Kidney epithelial cell (primary cell): ENCODE results near the gene CNBP. TPM values are rescaled to one million over a fixed set of nuclear protein-coding genes. Genes with fewer than 3 reads are reported as not detected.

Experiments used
- DNase-seq: peaks from one replicate; pipeline ENCODE4 v3.0.0-alpha.2; 2010; ENCODE audit warnings: low read depth
- H3K27me3 ChIP-seq: 2 replicates; pipeline ENCODE4 v1.6.0; 2011; ENCODE audit warnings: low read length; ENCODE audit not compliant: control insufficient read depth, insufficient read depth
- H3K36me3 ChIP-seq: 2 replicates; pipeline ENCODE4 v1.5.1; 2011; ENCODE audit warnings: low read length; ENCODE audit not compliant: control insufficient read depth, insufficient read depth
- H3K4me3 ChIP-seq: 2 replicates; pipeline ENCODE4 v1.5.1; 2011; ENCODE audit warnings: low read depth, mild to moderate bottlenecking, control low read depth, low read length
- total RNA-seq: library from RNA; depleted of rRNA; stranded (reverse); fragments of >200 nt; gene quantifications from 2 replicates; pipeline ENCODE4 v1.2.3, GENCODE V29; 2015
- TF ChIP-seq, protein P1 (sequence below): IDR thresholded peaks from 2 replicates; pipeline ENCODE4 v1.5.1; 2011; ENCODE audit warnings: mild to moderate bottlenecking, moderate library complexity, low read length, control low read depth, inconsistent platforms; ENCODE audit not compliant: insufficient read depth, poor library complexity, severe bottlenecking

Gene CNBP
- total RNA-seq, 1 donor from 2014 or later, result 271 TPM

DNA sequence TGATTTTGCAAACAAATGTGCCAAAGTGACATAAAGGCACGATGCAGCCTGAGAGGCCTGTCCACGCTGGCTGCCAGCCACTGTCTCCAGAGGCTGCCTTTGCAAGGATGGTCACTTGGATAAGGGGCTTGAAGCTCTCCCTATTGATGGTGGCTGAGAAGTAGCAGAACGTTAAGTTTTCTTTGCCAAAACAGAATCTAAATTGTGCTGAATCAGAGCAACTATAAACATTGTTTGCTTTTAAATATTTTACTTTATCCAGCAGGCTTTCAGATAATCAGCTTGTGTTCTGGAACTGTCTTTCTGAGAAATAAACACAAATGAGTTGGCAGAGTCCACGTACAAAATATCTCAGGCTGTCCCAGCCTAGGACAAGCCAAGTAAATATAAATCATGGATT is 23.8 kb upstream of the CNBP start:
- Histone ChIP-seq H3K27me3 (no peaks in the 10 kb centered on the region), H3K4me3 (no peak overlapping the region), H3K36me3 (no peaks in the 10 kb centered on the region)
- DNase-seq, result no peak
- TF ChIP-seq, protein P1, sequence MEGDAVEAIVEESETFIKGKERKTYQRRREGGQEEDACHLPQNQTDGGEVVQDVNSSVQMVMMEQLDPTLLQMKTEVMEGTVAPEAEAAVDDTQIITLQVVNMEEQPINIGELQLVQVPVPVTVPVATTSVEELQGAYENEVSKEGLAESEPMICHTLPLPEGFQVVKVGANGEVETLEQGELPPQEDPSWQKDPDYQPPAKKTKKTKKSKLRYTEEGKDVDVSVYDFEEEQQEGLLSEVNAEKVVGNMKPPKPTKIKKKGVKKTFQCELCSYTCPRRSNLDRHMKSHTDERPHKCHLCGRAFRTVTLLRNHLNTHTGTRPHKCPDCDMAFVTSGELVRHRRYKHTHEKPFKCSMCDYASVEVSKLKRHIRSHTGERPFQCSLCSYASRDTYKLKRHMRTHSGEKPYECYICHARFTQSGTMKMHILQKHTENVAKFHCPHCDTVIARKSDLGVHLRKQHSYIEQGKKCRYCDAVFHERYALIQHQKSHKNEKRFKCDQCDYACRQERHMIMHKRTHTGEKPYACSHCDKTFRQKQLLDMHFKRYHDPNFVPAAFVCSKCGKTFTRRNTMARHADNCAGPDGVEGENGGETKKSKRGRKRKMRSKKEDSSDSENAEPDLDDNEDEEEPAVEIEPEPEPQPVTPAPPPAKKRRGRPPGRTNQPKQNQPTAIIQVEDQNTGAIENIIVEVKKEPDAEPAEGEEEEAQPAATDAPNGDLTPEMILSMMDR, result no peak

DNA sequence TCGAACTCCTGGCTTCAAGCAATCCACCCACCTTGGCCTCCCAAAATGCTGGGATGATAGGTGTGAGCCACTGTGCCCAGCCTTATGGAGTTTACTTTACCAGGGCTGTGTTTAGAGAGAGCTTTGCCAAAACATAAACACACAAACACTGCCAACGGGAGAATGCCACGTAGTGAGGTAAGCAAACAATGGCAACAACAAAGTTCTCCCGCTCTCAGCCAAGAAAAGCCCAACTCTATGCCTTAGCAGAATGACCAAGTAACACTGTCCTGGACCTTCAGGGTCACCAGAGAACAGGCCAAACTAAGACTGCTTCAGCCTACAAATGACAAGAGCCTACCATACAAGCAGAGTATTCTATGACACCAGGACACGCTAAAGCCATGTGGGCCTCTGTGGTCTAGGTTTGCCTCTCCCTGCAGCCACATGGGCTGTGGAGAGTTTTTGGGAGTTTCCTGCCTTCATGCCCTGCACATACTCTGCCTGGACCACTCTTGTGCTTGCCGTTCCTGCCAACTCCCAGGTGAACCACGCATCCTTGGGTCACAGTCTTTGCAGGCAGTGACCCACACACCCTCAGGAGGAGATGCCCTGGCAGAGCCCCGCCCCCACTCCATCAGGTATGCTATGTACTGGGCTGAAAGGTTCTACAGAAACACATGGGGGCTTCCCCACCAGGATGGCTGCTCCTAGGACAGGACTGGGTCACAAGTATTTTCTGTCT is 21.6 kb upstream of the CNBP start:
- no peak overlapping the region for H3K4me3 ChIP-seq
- no peaks in the 10 kb centered on the region for H3K27me3 ChIP-seq
- no peak for DNase-seq
- H3K36me3 ChIP-seq, result no peaks in the 10 kb centered on the region
- TF ChIP-seq, protein P1, result no peak

DNA sequence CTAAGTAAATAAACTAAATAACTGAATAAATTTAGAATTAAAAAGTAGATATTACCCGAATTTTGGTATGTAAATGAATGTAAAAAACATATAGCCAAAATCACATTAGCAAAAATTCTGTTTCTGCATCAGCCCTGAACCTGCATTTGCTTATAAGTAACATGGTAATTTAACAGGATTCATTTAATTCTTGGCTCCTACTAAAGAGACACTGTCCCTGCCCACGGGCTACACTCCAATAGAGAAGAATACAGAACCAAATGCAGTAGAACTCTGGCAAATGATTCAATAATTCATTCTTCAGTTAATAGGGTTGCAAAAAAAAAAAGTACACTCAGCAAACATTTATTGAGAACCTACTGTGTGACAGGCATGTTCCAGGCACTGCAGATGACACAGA is 20.8 kb upstream of the CNBP start:
- Histone ChIP-seq H3K27me3 (no peaks in the 10 kb centered on the region), H3K36me3 (no peaks in the 10 kb centered on the region), H3K4me3 (no peak overlapping the region)
- TF ChIP-seq, protein P1, result no peak
- no peak for DNase-seq

DNA sequence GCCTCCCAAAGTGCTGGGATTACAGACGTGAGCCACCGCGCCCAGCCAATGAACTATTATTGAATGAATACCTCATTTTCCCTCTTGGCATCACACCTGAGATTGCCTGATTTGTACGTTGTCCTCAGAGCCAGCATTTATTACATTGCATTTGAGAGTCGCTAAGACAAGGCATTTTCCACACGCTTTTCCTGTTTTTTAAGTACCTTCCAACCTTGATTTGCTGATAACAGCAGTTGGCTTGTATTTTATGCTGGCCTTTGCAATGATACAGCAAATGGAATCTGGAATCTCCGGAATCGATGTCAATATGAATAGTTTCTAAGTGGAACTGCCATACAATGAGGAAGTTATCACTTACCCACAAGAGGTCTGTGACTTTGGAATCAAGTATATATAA is 15.7 kb upstream of the CNBP start:
- DNase-seq, result no peak
- TF ChIP-seq, protein P1, result no peak
- Histone ChIP-seq H3K4me3 (no peak overlapping the region), H3K27me3 (no peaks in the 10 kb centered on the region), H3K36me3 (no peaks in the 10 kb centered on the region)

DNA sequence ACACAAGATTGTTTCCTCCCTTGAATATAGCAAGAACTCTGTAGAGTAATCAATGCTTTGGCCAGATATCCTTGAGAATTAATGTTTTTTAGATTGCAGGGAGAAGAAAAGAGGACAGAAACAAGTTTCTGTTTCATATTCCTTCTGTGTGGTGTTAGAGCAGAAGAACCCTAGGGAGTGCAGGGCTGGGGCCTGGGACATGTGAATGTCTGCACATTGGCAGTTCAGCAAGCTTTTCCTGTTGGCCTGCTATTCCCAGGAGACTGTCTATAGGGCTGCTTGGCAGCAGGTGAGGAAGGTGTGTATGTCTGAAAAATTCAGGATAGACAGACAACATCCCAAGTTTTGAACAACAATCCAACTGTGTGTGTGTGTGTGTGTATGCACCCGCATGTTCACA is 13.6 kb upstream of the CNBP start:
- DNase-seq, result no peak
- no peak overlapping the region for H3K4me3 ChIP-seq
- TF ChIP-seq, protein P1, result no peak
- no peaks in the 10 kb centered on the region for H3K36me3 ChIP-seq
- no peaks in the 10 kb centered on the region for H3K27me3 ChIP-seq

DNA sequence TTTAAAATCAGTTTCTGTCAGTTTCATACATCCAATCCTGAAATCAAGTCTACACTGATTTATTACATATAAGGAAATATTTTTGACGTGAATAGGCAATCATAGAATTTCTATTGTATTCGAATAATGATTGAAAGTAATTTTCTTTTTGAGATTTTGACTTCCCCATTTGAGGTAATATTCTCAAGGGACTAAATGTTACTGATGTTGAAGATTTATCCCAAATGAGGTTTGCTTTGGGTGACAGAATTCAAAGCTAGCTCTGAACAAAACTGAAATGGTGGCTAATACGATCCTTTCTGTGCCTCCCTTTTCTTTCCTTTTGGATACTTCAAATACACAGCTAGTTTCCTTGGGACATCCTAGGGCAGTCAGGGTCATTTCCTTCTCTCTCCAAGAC is 12.9 kb upstream of the CNBP start:
- H3K4me3 ChIP-seq, result no peak overlapping the region
- no peaks in the 10 kb centered on the region for H3K27me3 ChIP-seq
- no peak for DNase-seq
- TF ChIP-seq, protein P1, result no peak
- no peaks in the 10 kb centered on the region for H3K36me3 ChIP-seq
